Fibroblast of lung (primary cell): ENCODE results near the gene ELMOD3. TPM values are rescaled to one million over a fixed set of nuclear protein-coding genes. Genes with fewer than 3 reads are reported as not detected.

ENCODE experiments used
- DNase-seq, 2 donors: peaks; one replicate each; pipeline versions ENCODE4 v3.0.0 to v3.0.0-alpha.2; 2010; ENCODE audit warnings: low read depth in 2 of 2
- H2AFZ ChIP-seq: 2 replicates; pipeline ENCODE4 v1.5.1; 2012; ENCODE audit warnings: low read length, control low read depth, inconsistent platforms
- H3K27ac ChIP-seq: 2 replicates; pipeline ENCODE4 v1.5.1; 2011; ENCODE audit warnings: low read length, control low read depth; ENCODE audit not compliant: insufficient read depth
- H3K27me3 ChIP-seq: 2 replicates; pipeline ENCODE4 v1.5.1; 2011; ENCODE audit warnings: mild to moderate bottlenecking, low read length; ENCODE audit not compliant: control insufficient read depth, insufficient read depth
- H3K36me3 ChIP-seq: 2 replicates; pipeline ENCODE4 v1.5.1; 2011; ENCODE audit warnings: low read length; ENCODE audit not compliant: control insufficient read depth, insufficient read depth
- H3K4me1 ChIP-seq: 2 replicates; pipeline ENCODE4 v1.5.1; 2011; ENCODE audit warnings: low read length; ENCODE audit not compliant: control insufficient read depth, insufficient read depth; ENCODE audit errors: extremely low read depth
- H3K4me2 ChIP-seq: 2 replicates; pipeline ENCODE4 v1.5.1; 2011; ENCODE audit warnings: low read length, control low read depth; ENCODE audit not compliant: insufficient read depth; ENCODE audit errors: extremely low read depth
- H3K4me3 ChIP-seq, 4 experiments: fragments of 200-600 bp in 1 of 4; sonication (generic) in 1 of 4; replicated peaks in 1 of 4; 2 replicates each; pipeline ENCODE4 v1.5.1; 2011 to 2016; ENCODE audit warnings: low read length in 4 of 4, low read depth in 3 of 4, mild to moderate bottlenecking in 3 of 4, control low read depth in 2 of 4, inconsistent platforms in 1 of 4, mixed read lengths in 1 of 4; ENCODE audit not compliant: insufficient read depth in 1 of 4; ENCODE audit errors: control extremely low read depth in 1 of 4
- H3K79me2 ChIP-seq: 2 replicates; pipeline ENCODE4 v1.5.1; 2012; ENCODE audit warnings: mild to moderate bottlenecking, low read length, inconsistent platforms; ENCODE audit not compliant: control insufficient read depth, insufficient read depth
- H3K9ac ChIP-seq: 2 replicates; pipeline ENCODE4 v1.5.1; 2011; ENCODE audit warnings: mild to moderate bottlenecking, low read length, control low read depth; ENCODE audit not compliant: insufficient read depth
- H3K9me3 ChIP-seq: 2 replicates; pipeline ENCODE4 v1.5.1; 2012; ENCODE audit warnings: low read depth, low read length; ENCODE audit not compliant: control insufficient read depth, insufficient read depth
- H4K20me1 ChIP-seq: 2 replicates; pipeline ENCODE4 v1.5.1; 2011; ENCODE audit warnings: low read length; ENCODE audit not compliant: control insufficient read depth, insufficient read depth; ENCODE audit errors: extremely low read depth
- EZH2 ChIP-seq: IDR thresholded peaks from 2 replicates; pipeline ENCODE4 v1.5.1; 2012; ENCODE audit warnings: low read length, control low read depth, mild to moderate bottlenecking; ENCODE audit errors: missing control alignments
- polyA plus RNA-seq, 2 donors: library from polyadenylated mRNA; depleted of rRNA in 1 of 2; stranded (reverse) in 1 of 2; unstranded in 1 of 2; fragments of >200 nt; gene quantifications; 2 replicates each; pipeline ENCODE4 v1.2.1, GENCODE V29; 2011 to 2012; ENCODE audit warnings: missing spikeins in 1 of 2
- total RNA-seq: library from RNA; depleted of rRNA; stranded (reverse); fragments of >200 nt; gene quantifications from 2 replicates; pipeline ENCODE4 v1.2.1, GENCODE V29; 2014
- TF ChIP-seq, protein P1 (sequence below), 2 donors: IDR thresholded peaks in 1 of 2; conservative IDR thresholded peaks in 1 of 2; 1 replicate in 1 of 2; 2 replicates in 1 of 2; pipeline ENCODE4 v1.5.1; 2011 to 2012; ENCODE audit warnings: low read length in 2 of 2, control low read depth in 1 of 2, inconsistent platforms in 1 of 2, low read depth in 1 of 2, mild to moderate bottlenecking in 1 of 2

ELMOD3 gene
- total and polyA plus RNA-seq, 2 donors (not counting 1 experiment from before 2014, with no cell fraction given) = 13.0 to 27.9 TPM

DNA sequence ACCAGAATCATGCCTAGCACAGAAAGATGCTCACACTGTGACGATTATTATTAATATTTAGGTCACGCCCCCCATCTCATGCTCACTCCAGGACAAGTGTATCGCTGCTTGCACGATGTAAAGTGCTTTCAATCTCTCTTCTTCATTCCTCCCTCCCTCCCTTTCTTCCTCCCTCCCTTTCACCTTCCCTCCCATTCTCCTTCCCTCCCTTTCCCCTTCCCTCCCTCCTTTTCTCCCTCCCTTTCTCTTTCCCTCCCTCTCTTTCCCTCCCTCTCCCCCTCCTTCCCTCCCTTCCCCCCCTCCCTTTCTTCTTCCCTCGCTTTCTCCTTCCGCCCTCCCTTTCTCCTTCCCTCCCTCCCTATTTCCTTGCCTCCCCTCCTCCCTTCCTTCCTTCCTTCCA, 46.4 kb upstream of the ELMOD3 start:
- no peak overlapping the region for H3K27ac ChIP-seq
- no peak overlapping the region for H3K4me2 ChIP-seq
- H2AFZ ChIP-seq = no peak overlapping the region
- H3K4me3 ChIP-seq = no peak overlapping the region
- TF ChIP-seq, protein P1, sequence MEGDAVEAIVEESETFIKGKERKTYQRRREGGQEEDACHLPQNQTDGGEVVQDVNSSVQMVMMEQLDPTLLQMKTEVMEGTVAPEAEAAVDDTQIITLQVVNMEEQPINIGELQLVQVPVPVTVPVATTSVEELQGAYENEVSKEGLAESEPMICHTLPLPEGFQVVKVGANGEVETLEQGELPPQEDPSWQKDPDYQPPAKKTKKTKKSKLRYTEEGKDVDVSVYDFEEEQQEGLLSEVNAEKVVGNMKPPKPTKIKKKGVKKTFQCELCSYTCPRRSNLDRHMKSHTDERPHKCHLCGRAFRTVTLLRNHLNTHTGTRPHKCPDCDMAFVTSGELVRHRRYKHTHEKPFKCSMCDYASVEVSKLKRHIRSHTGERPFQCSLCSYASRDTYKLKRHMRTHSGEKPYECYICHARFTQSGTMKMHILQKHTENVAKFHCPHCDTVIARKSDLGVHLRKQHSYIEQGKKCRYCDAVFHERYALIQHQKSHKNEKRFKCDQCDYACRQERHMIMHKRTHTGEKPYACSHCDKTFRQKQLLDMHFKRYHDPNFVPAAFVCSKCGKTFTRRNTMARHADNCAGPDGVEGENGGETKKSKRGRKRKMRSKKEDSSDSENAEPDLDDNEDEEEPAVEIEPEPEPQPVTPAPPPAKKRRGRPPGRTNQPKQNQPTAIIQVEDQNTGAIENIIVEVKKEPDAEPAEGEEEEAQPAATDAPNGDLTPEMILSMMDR (conservative IDR thresholded peaks at IDR 0.05 in 1 of 2, IDR thresholded peaks at IDR 0.05 in 1 of 2; ENCODE audit: low read depth in 1 of 2, low read length in 2 of 2) = no peak
- TF ChIP-seq EZH2 = no peak
- H3K79me2 ChIP-seq = no peaks in the 10 kb centered on the region
- H3K36me3 ChIP-seq = peaks cover 2% of the 10 kb centered on the region
- no peak for DNase-seq
- H4K20me1 ChIP-seq = no peaks in the 10 kb centered on the region
- no peaks in the 10 kb centered on the region for H3K9me3 ChIP-seq
- no peaks in the 10 kb centered on the region for H3K27me3 ChIP-seq
- H3K4me1 ChIP-seq = peaks cover 7% of the 10 kb centered on the region
- no peak overlapping the region for H3K9ac ChIP-seq

DNA sequence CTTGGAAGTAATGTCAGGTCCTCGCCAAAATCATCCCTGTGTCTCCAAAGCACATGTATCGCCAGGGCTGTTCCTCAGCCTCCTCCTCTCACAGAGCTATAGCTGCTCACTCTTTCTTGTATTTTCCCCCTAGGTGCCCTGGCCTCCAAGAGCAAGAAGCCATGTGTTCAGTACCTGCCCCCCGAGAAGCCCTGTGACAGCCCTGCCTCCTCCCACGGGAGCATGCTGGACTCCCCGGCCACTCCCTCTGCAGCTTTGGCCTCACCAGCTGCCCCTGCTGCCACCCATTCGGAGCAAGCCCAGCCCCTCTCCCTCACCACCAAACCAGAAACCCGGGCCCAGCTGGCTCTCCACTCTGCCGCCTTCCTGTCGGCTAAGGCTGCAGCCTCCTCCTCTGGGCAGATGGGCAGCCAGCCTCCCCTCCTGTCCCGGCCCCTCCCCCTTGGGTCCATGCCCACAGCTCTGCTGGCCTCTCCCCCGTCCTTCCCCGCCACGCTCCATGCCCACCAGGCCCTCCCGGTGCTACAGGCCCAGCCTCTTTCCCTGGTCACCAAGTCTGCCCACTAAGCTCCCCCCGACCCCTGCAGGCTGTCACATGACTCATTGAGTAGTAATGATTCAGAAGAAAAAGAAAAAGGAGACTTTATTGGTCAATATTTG, 45.5 kb upstream of the ELMOD3 start:
- TF ChIP-seq EZH2 = no peak
- TF ChIP-seq, protein P1 (conservative IDR thresholded peaks at IDR 0.05 in 1 of 2, IDR thresholded peaks at IDR 0.05 in 1 of 2; ENCODE audit: low read depth in 1 of 2, low read length in 2 of 2) = no peak
- H2AFZ ChIP-seq = no peak overlapping the region
- H3K9me3 ChIP-seq = no peaks in the 10 kb centered on the region
- H3K79me2 ChIP-seq = no peaks in the 10 kb centered on the region
- no peak overlapping the region for H3K4me3 ChIP-seq
- H3K27me3 ChIP-seq = no peaks in the 10 kb centered on the region
- H3K9ac ChIP-seq = peak overlapping the region; percentile 30
- H3K36me3 ChIP-seq = peaks cover 2% of the 10 kb centered on the region
- peak overlapping the region; percentile 64 for H3K4me2 ChIP-seq
- H3K4me1 ChIP-seq = peaks cover 9% of the 10 kb centered on the region
- no peaks in the 10 kb centered on the region for H4K20me1 ChIP-seq
- peak; percentile 65 to 69 for DNase-seq
- H3K27ac ChIP-seq = peak overlapping the region; percentile 13

DNA sequence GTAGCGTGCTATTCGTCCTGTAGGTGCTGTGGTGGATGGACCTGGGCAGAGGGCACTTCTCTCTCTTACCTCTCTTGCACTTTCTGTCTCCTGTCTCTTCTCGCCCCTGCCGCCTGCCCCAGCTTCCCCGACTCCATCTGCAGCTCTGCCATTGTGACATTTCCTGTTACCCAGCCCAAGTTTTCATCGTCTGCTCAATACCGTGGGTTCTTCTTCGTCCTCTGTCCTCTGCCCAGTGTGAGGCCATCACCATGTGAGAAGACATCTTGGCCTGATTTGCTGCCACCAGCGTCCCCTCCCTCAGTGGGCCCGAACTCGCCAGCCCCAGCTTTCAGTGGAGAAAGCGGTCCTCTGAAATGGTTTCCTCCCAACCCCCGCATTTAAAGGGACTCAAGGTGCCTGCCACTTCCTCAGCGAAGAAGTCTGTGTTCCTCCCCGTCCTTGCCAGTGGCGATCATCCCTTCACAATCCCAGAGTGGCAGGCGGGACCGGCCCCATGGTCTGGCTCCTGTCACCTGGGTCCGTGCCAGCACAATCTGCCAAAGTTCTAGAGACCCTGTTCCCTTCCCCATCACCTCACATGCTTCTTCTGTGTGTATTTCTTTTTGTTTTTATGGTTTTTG, 44.8 kb upstream of the ELMOD3 start:
- no peaks in the 10 kb centered on the region for H3K9me3 ChIP-seq
- no peak overlapping the region for H3K27ac ChIP-seq
- no peak overlapping the region for H3K9ac ChIP-seq
- DNase-seq = no peak
- no peak overlapping the region for H2AFZ ChIP-seq
- no peaks in the 10 kb centered on the region for H3K27me3 ChIP-seq
- peaks cover 5% of the 10 kb centered on the region for H3K36me3 ChIP-seq
- TF ChIP-seq, protein P1 (conservative IDR thresholded peaks at IDR 0.05 in 1 of 2, IDR thresholded peaks at IDR 0.05 in 1 of 2; ENCODE audit: low read depth in 1 of 2, low read length in 2 of 2) = no peak
- H3K4me1 ChIP-seq = peaks cover 9% of the 10 kb centered on the region
- H3K4me3 ChIP-seq = no peak overlapping the region
- no peaks in the 10 kb centered on the region for H3K79me2 ChIP-seq
- no peak overlapping the region for H3K4me2 ChIP-seq
- H4K20me1 ChIP-seq = no peaks in the 10 kb centered on the region
